ENCODE results near the gene CEACAM8. TPM values are rescaled to one million over a fixed set of nuclear protein-coding genes. Genes with fewer than 3 reads are reported as not detected.
"Not testable (repeated sequence)": the region's sequence is repeated elsewhere in the genome, so short reads cannot be mapped to it uniquely, and the experiment has no call there.

The CEACAM8 gene
- total RNA-seq, 2 experiments from 2014 or later = not detected

DNA sequence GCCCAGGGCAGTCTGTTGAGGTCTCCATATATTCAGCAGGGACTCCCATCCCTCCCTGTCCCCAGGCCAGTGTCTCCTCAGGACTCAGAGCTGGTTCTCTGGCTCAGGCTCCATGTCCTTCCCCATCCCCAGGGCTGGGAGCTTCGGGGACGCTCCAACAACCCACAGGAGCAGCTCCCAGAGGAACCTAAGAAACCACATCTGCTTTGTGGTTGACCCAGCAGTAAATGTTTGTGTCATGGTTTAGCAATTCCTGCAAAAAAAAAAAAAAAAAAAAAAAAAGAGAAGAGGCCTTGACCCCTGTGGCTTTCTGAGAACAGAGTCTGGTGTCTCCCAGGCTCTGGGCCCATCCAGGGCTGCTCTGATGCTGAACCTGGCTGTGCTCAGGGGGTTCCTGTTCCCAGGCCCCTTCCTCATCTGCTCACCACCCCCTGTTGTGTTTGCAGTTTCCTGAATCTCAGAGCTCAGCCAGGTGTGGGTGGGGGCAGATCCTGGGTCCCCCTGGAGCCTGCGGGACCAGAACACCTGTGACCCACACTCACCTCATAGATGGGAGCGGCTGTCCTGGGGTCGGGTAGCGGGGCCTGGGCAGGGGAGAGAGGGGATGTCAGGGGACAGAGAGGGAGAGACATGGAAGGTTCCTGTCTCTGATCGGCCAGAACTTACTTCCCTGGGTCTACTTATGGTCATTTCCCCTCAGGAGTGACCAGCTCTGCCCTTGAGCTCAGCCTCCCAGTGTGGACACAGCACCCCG, 41.3 kb downstream of the CEACAM8 start:
- no peak overlapping the region for H3K4me3 Mint-ChIP-seq
- CTCF ChIA-PET = interaction anchor here (0.8 kb wide), 1 partner anchor 43 kb away, joined by 3 read pairs; no protein-coding TSS in a partner anchor
- POLR2A ChIA-PET = no interaction called here

DNA sequence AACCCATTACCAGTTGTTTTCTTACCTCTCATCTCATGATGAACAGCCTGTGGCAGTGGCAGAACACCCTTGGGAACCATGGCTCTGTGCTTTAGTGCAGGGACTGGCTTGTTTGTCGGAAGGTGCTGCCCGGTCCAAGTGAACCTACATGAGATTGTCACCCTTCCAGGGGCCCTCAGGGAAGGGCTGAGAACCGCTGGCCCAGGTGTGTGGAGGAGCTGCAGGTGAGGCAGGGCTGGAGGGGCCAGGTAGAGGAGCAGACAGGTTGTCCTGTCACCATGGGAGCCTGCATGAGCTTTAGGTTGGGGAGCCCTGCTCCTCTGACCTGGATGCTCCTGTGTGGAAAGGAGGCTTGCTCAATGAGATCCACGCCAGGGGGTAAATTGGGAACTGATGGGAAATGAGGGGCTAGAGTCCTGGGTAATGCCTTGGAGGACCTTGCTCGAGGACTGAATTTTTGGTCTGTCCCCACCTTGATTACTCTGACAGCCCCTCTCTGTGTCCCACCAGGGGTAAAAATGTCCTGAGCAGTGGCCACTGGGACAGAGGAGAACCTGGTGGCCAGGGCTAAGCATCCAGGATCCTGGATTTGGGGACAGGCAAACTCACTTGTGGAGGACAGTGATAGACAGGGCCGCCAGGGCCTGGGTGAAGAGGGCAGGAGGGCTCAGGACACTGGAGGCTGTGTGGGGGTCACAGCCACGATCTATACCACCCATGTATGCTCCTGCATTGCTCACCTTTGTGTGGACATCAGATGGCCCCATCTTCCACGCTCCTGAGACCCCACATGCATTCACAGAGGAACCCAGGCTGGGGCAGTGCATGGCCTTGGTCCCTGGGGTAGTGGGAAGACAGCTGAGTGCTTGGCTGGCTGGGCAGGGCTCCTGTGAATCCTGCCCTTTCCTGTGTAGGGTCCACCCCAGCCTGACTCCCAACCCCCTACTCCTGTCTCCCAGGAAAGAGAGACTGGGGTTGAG, 42.3 kb downstream of the CEACAM8 start:
- peaks cover 10% of the 10 kb centered on the region for H3K27me3 Mint-ChIP-seq
- H3K4me3 Mint-ChIP-seq = no peak overlapping the region
- H3K36me3 Mint-ChIP-seq (ENCODE audit: low read depth) = no peaks in the 10 kb centered on the region
- no peak for DNase-seq
- peaks cover 7% of the 10 kb centered on the region for H3K9me3 Mint-ChIP-seq (ENCODE audit: low read depth)
- intact Hi-C loops (cut with DNase I, micrococcal nuclease) = no loop called here
- H3K4me1 Mint-ChIP-seq = no peaks in the 10 kb centered on the region
- POLR2A ChIA-PET = no interaction called here
- H3K27ac Mint-ChIP-seq = no peak overlapping the region
- no peak for ATAC-seq
- CTCF ChIA-PET = no interaction called here

More for the DNA sequence above, 41.3 kb downstream of the CEACAM8 start:
- peaks cover 7% of the 10 kb centered on the region for H3K9me3 Mint-ChIP-seq (ENCODE audit: low read depth)
- intact Hi-C loops (cut with DNase I, micrococcal nuclease) = no loop called here
- H3K27me3 Mint-ChIP-seq = peaks cover 10% of the 10 kb centered on the region
- ATAC-seq (no peak), DNase-seq (no peak)
- no peaks in the 10 kb centered on the region for H3K4me1 Mint-ChIP-seq
- H3K36me3 Mint-ChIP-seq (ENCODE audit: low read depth) = no peaks in the 10 kb centered on the region
- H3K27ac Mint-ChIP-seq = no peak overlapping the region

DNA sequence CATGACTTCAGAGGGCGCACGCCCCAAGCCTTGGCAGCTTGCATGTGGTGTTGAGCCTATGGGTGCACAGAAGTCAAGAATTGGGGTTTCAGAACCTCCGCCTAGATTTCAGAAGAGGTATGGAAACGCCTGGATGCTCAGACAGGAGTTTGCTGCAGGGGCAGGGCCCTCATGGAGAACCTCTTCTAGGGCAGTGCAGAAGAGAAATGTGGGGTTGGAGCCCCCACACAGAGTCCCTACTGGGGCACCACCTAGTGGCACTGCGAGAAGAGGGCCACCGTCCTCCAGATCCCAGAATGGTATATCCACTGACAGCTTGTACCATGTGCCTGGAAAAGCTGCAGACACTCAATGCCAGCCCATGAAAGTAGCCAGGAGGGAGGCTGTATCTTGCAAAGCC, 44.2 kb downstream of the CEACAM8 start:
- H3K27me3 Mint-ChIP-seq; H3K27ac Mint-ChIP-seq; H3K9me3 Mint-ChIP-seq (ENCODE audit: low read depth); DNase-seq; intact Hi-C loops (cut with DNase I, micrococcal nuclease); CTCF ChIA-PET; POLR2A ChIA-PET; ATAC-seq; H3K36me3 Mint-ChIP-seq (ENCODE audit: low read depth); H3K4me3 Mint-ChIP-seq; H3K4me1 Mint-ChIP-seq: not testable (repeated sequence)

DNA sequence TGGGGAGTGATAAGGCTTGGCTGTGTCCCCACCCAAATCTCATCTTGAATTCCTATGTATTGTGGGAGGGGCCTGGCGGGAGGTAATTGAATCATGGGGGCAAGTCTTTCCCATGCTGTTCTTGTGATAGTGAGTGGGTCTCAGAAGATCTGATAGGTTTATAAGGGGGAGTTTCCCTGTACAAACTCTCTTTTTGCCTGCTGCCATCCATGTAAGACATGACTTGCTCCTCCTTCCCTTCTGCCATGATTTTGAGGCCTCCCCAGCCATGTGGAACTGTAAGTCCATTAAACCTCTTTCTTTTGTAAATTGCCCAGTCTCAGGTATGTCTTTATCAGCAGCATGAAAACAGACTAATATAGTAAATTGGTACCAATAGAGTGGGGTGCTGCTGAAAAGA, 45.7 kb downstream of the CEACAM8 start:
- CTCF ChIA-PET; intact Hi-C loops (cut with DNase I, micrococcal nuclease); DNase-seq; H3K9me3 Mint-ChIP-seq (ENCODE audit: low read depth); H3K36me3 Mint-ChIP-seq (ENCODE audit: low read depth); H3K27ac Mint-ChIP-seq; POLR2A ChIA-PET; H3K27me3 Mint-ChIP-seq; H3K4me1 Mint-ChIP-seq; H3K4me3 Mint-ChIP-seq; ATAC-seq: not testable (repeated sequence)

DNA sequence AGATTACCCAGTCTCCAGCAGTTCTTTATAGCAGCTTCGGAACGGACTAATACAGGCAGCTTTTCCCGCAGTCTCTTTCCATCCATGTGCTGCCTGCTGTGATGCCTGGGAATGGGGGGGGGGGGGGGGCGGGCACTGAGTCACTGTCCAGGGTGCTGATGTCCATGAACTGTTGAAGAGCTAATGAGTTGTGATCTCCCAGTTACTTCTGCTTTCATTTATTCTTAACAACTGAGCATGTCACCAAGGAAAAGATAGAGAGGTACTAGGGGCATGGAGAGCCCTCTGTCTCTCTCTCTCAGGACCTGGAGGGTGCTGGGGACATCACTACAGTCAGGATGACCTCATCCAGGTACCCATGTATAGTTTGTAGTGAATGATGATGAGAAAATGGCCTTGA, 46.2 kb downstream of the CEACAM8 start:
- no peaks in the 10 kb centered on the region for H3K4me1 Mint-ChIP-seq
- DNase-seq (no peak), ATAC-seq (no peak)
- no peak overlapping the region for H3K27ac Mint-ChIP-seq
- no peaks in the 10 kb centered on the region for H3K27me3 Mint-ChIP-seq
- CTCF ChIA-PET = no interaction called here
- no peaks in the 10 kb centered on the region for H3K36me3 Mint-ChIP-seq (ENCODE audit: low read depth)
- intact Hi-C loops (cut with DNase I, micrococcal nuclease) = no loop called here
- peaks cover 7% of the 10 kb centered on the region for H3K9me3 Mint-ChIP-seq (ENCODE audit: low read depth)
- POLR2A ChIA-PET = no interaction called here
- no peak overlapping the region for H3K4me3 Mint-ChIP-seq

DNA sequence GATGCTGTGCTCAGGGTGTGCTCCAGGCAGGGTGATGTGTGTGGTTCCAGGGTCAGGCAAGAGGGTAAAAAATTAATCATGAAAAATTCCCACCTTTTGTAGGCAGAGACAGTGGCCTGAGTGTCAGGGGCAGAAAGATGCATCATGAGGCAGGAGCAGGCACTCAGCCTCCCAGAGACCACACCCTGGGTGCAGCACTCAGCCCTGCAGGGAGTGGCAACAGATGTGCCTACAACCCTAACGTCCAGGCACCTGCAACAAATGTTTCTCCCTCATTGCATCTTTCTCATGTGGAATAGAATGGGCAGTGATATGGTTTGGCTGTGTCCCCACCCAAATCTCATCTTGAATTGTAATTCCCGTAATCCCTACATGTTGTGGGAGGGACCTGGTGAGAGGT, 46.8 kb downstream of the CEACAM8 start:
- no peak overlapping the region for H3K27ac Mint-ChIP-seq
- POLR2A ChIA-PET = no interaction called here
- CTCF ChIA-PET = no interaction called here
- no peaks in the 10 kb centered on the region for H3K36me3 Mint-ChIP-seq (ENCODE audit: low read depth)
- intact Hi-C loops (cut with DNase I, micrococcal nuclease) = no loop called here
- H3K27me3 Mint-ChIP-seq = no peaks in the 10 kb centered on the region
- no peak for ATAC-seq
- H3K4me1 Mint-ChIP-seq = no peaks in the 10 kb centered on the region
- H3K9me3 Mint-ChIP-seq (ENCODE audit: low read depth) = peaks cover 7% of the 10 kb centered on the region
- no peak for DNase-seq
- no peak overlapping the region for H3K4me3 Mint-ChIP-seq

DNA sequence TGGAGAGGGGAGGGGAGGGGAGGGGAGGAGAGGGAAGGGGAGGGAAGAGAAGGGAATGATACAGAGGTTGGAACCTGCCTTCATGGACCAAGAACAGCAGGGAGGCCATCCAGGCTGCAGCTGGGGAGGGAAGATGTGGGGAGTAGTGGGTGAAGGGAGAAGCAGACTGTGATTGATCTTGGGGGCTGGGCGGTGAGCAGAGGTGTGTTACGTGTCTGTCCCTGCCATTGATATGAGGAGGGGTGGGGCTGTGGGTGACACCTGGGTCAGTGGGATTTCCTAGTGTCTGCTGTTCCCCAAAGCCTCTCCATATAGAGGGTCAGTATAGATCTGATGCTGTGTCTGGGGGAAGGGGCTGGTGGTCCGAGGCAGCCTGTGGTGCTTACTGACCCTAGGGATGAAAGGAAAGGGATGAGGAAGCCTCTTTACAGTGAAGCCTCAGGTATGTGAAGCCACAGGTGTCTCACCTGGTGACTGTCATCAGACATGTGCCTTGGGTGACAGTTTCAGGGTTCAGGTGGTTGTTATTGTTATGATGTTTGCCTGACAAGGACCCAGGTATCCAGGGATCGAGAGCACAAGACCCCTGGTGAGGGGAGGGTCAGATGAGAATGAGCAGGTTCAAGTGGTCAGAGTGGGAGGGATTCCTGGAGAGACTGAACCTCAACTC, 47.8 kb downstream of the CEACAM8 start:
- DNase-seq = no peak
- H3K36me3 Mint-ChIP-seq (ENCODE audit: low read depth) = no peaks in the 10 kb centered on the region
- ATAC-seq = no peak
- H3K27me3 Mint-ChIP-seq = no peaks in the 10 kb centered on the region
- H3K4me1 Mint-ChIP-seq = no peaks in the 10 kb centered on the region
- ChIA-PET CTCF (interaction anchor here (0.6 to 1.0 kb wide), 2 partner anchors 15 to 18 kb away, joined by 3 read pairs; no protein-coding TSS in a partner anchor), POLR2A (no interaction called here)
- peaks cover 7% of the 10 kb centered on the region for H3K9me3 Mint-ChIP-seq (ENCODE audit: low read depth)
- intact Hi-C loops (cut with DNase I, micrococcal nuclease) = no loop called here
- no peak overlapping the region for H3K4me3 Mint-ChIP-seq
- no peak overlapping the region for H3K27ac Mint-ChIP-seq

DNA sequence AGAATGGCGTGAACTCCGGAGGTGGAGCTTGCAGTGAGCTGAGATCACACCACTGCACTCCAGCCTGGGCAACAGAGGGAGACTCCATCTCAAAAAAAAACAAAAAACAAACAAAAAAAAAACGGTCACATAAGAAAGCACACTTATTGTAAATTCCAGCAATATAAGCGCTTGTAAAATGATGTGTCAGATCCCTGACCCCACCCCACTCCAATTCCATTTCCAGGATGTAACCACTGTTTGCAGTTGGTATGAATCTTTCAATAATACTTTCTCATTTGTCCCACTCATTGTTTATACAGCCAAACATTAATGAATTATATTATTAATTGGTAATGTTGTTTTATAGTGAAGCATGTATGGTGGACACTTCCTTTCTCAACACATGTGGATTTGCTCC, 50.6 kb downstream of the CEACAM8 start:
- no peaks in the 10 kb centered on the region for H3K27me3 Mint-ChIP-seq
- no peaks in the 10 kb centered on the region for H3K4me1 Mint-ChIP-seq

DNA sequence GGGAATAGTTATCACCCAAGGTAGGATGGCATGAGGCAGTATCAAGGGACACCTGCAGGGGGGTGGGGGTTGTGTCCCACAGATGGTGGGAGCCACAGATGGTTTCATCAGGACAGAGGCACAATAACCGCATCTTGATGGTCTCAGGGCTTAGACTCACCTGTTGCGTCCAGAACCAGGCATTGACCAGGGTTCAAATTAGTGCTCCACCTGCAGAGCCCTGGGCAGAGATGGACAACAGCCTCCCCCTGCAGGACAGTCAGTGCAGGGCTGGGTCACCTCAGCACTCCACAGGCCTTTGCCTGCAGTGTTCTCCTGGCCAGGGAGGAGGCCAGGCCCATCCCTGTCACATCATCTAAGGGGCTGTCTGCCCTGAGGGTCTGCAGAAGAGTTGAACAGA, 51.9 kb downstream of the CEACAM8 start:
- Mint-ChIP-seq H3K27ac (no peak overlapping the region), H3K27me3 (peaks cover 2% of the 10 kb centered on the region), H3K36me3 (ENCODE audit: low read depth) (no peaks in the 10 kb centered on the region), H3K9me3 (ENCODE audit: low read depth) (no peaks in the 10 kb centered on the region), H3K4me1 (no peaks in the 10 kb centered on the region), H3K4me3 (no peak overlapping the region)
- ATAC-seq (no peak), DNase-seq (no peak)
- CTCF ChIA-PET = interaction anchor here (1.0 kb wide), 1 partner anchor 87 kb away, joined by 3 read pairs; no protein-coding TSS in a partner anchor
- POLR2A ChIA-PET = no interaction called here
- intact Hi-C loops (cut with DNase I, micrococcal nuclease) = no loop called here

More for the DNA sequence above, 50.6 kb downstream of the CEACAM8 start:
- ChIA-PET CTCF (no interaction called here), POLR2A (no interaction called here)
- Mint-ChIP-seq H3K9me3 (ENCODE audit: low read depth) (peaks cover 3% of the 10 kb centered on the region), H3K27ac (no peak overlapping the region), H3K4me3 (no peak overlapping the region), H3K36me3 (ENCODE audit: low read depth) (no peaks in the 10 kb centered on the region)
- DNase-seq = no peak
- no peak for ATAC-seq
- intact Hi-C loops (cut with DNase I, micrococcal nuclease) = no loop called here

DNA sequence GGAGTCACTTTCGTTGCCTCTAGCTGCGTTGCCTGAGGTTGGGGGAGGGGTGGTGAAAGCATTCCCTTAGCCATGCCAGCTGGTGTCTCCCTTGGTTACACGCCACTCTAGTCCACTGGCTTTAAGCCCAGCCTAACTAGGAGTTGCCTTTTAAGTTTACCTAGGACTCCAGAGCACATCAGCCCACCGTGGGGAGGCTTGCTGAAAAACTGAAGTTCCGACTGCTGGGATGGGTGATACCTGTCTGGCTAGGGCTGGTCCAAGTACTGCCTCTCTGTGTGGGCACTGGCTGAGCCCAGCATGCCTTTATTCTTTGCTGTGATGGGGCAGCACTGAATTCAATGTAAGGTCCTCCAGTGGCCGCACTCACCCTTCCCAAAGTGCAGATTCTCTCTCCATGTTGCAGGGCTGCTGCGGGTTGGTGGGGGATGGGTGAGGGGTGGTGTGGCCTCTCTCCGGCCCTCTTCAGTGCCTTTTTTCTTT, 54.6 kb downstream of the CEACAM8 start:
- CTCF ChIA-PET = no interaction called here

DNA sequence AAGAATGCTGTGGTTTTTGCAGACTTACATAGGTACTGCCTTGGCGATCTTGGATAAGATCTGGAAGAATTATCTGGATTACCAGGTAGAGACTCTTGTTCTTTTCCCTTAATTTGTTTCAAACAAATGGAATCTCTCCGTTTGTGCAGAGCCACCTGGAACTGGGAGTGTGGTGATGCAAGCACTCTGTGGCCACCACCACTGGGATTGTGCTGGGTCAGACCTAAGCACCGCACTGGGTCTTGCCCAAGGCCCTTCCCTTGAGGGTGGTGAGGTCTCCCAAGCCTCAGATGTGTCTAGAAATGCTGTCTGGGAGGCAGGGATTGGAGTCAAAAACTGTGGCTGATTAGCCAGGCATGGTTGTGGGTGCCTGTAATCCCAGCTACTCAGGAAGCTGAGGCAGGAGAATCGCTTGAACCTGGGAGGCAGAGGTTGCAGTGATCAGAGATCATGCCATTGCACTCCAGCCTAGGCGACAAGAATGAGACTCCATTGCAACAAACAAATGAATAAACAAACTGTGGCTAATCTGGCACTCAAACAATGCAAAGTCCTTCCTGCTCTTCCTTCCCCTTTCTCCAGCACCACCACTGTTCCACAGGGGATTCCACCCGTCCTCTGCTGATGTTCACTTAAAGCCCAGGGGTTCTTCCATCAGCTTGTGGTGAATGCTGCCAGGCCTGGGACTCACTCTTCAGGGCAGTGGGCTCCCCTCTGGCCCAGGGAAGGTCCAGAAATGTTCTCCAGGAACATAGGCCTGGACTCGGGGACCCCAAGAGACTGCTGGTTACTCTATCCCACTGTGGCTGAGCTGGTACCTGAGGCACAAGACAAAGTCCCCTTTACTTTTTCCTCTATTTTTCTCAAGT, 55.6 kb downstream of the CEACAM8 start:
- POLR2A ChIA-PET = no interaction called here
- no peaks in the 10 kb centered on the region for H3K36me3 Mint-ChIP-seq (ENCODE audit: low read depth)

More for the DNA sequence above, 54.6 kb downstream of the CEACAM8 start:
- Mint-ChIP-seq H3K4me1 (no peaks in the 10 kb centered on the region), H3K9me3 (ENCODE audit: low read depth) (no peaks in the 10 kb centered on the region), H3K27me3 (peaks cover 2% of the 10 kb centered on the region), H3K36me3 (ENCODE audit: low read depth) (no peaks in the 10 kb centered on the region), H3K27ac (no peak overlapping the region), H3K4me3 (no peak overlapping the region)
- no peak for ATAC-seq
- intact Hi-C loops (cut with DNase I, micrococcal nuclease) = no loop called here
- POLR2A ChIA-PET = no interaction called here
- no peak for DNase-seq

More for the DNA sequence above, 55.6 kb downstream of the CEACAM8 start:
- Mint-ChIP-seq H3K9me3 (ENCODE audit: low read depth) (no peaks in the 10 kb centered on the region), H3K4me3 (no peak overlapping the region), H3K4me1 (no peaks in the 10 kb centered on the region), H3K27me3 (peaks cover 2% of the 10 kb centered on the region), H3K27ac (no peak overlapping the region)
- DNase-seq = no peak
- no peak for ATAC-seq
- intact Hi-C loops (cut with DNase I, micrococcal nuclease) = no loop called here
- CTCF ChIA-PET = interaction anchor here (1.4 kb wide), 1 partner anchor 89 kb away, joined by 4 read pairs; no protein-coding TSS in a partner anchor

Measured in activated CD4-positive, alpha-beta T cell treated with anti-CD3 and anti-CD28 coated beads for 36 hours (primary cell).